Kidney (tissue), 14 donors: Measurements from ENCODE around the gene ZNF84. TPM values are rescaled to one million over a fixed set of nuclear protein-coding genes. Genes with fewer than 3 reads are reported as not detected.

Source experiments
- DNase-seq, 5 donors: peaks; one replicate each; pipeline ENCODE4 v3.0.0-alpha.2; 2013 to 2020
- FAIRE-seq: peaks from 2 replicates; lab custom pipeline; 2012; peaks lifted over from hg19 to GRCh38; lab: Jason Lieb, UNC
- H3K27ac ChIP-seq, 2 donors: one replicate each; pipeline ENCODE4 v1.7.0; 2013; ENCODE audit warnings: low read depth in 2 of 2, low read length in 2 of 2, inconsistent platforms in 1 of 2
- H3K27me3 ChIP-seq: one replicate; pipeline ENCODE4 v1.7.1; 2013; ENCODE audit warnings: low read length, inconsistent platforms; ENCODE audit not compliant: control insufficient read depth, insufficient read depth
- H3K36me3 ChIP-seq, 3 donors: one replicate each; pipeline versions ENCODE4 v1.7.0 to v1.7.1; 2013; ENCODE audit warnings: low read length in 3 of 3, control low read depth in 1 of 3, inconsistent platforms in 1 of 3; ENCODE audit not compliant: insufficient read depth in 3 of 3, control insufficient read depth in 2 of 3
- H3K4me1 ChIP-seq, 3 donors: one replicate each; pipeline versions ENCODE4 v1.7.0 to v1.7.1; 2013; ENCODE audit warnings: low read length in 3 of 3, inconsistent platforms in 1 of 3, low read depth in 1 of 3; ENCODE audit not compliant: control insufficient read depth in 2 of 3, insufficient read depth in 2 of 3
- H3K4me3 ChIP-seq, 3 donors: one replicate each; pipeline versions ENCODE4 v1.7.0 to v1.8.1; 2013; ENCODE audit warnings: low read length in 3 of 3, control low read depth in 1 of 3, inconsistent platforms in 1 of 3
- H3K9ac ChIP-seq, 3 donors: one replicate each; pipeline versions ENCODE4 v1.7.0 to v1.7.1; 2013; ENCODE audit warnings: low read length in 3 of 3, control low read depth in 1 of 3, inconsistent platforms in 1 of 3
- H3K9me3 ChIP-seq, 3 donors: one replicate each; pipeline versions ENCODE4 v1.7.0 to v1.7.1; 2013; ENCODE audit warnings: low read length in 3 of 3, control low read depth in 1 of 3, inconsistent platforms in 1 of 3; ENCODE audit not compliant: control insufficient read depth in 2 of 3, insufficient read depth in 1 of 3
- intact Hi-C: fragments of 100-400 bp; cut with DNase I; formaldehyde crosslinking; loops from one replicate; pipeline ENCODE4 v1.11.1; 2022
- polyA plus RNA-seq: library from polyadenylated mRNA; stranded (reverse); fragments of 350-450 nt; fragmentation: Illumina TruSeq; extraction: RNeasy Lipid Tissue Mini Kit (QIAGEN cat#74804); gene quantifications from one replicate; pipeline ENCODE4 v1.2.3, GENCODE V29; 2014; ENCODE audit warnings: low read depth, low replicate concordance; ENCODE audit not compliant: insufficient read depth
- total RNA-seq: library from RNA; stranded (reverse); fragmentation: NEBNext Ultra II Directional; extraction: Animal tissue kit (Norgen Biotek cat#: 25700); gene quantifications from one replicate; pipeline ENCODE4 v1.2.1, GENCODE V29; 2021
- TF ChIP-seq, protein P1 (sequence below): IDR thresholded peaks from 3 replicates; pipeline ENCODE4 v1.5.1; 2012; ENCODE audit warnings: mild to moderate bottlenecking, moderate library complexity, borderline replicate concordance; ENCODE audit not compliant: insufficient read depth; ENCODE audit errors: extremely low read depth
- donor health status: control.
- donor health status: control.
- donor health status: control.
- donor health status: control.
- donor health status: control.
- donor health status: DM: yes; HTN: yes; CAD: no.
- donor health status: Normal renal cell carcinoma (clear cell type).

Gene ZNF84
- total and polyA plus RNA-seq, 2 donors from 2014 or later = 15.5 to 32.7 TPM

GRCh38 chr12:133080026-133080367 lies 42.7 kb downstream of the ZNF84 start:
- Histone ChIP-seq H3K9ac (peak overlapping the region; percentile 66 to 93 (median 89)), H3K27me3 (no peaks in the 10 kb centered on the region), H3K27ac (peak overlapping the region; percentile 98 to 100), H3K4me3 (peak overlapping the region; percentile 74 to 92 (median 91)), H3K9me3 (peaks cover 14 to 54% (median 14%) of the 10 kb centered on the region in 3 donors), H3K36me3 (peaks cover 11 to 22% (median 12%) of the 10 kb centered on the region in 3 donors), H3K4me1 (peaks cover 0 to 5% (median 2%) of the 10 kb centered on the region in 3 donors)
- intact Hi-C loops = no loop called here
- peak; percentile 85 for FAIRE-seq
- TF ChIP-seq, protein P1, sequence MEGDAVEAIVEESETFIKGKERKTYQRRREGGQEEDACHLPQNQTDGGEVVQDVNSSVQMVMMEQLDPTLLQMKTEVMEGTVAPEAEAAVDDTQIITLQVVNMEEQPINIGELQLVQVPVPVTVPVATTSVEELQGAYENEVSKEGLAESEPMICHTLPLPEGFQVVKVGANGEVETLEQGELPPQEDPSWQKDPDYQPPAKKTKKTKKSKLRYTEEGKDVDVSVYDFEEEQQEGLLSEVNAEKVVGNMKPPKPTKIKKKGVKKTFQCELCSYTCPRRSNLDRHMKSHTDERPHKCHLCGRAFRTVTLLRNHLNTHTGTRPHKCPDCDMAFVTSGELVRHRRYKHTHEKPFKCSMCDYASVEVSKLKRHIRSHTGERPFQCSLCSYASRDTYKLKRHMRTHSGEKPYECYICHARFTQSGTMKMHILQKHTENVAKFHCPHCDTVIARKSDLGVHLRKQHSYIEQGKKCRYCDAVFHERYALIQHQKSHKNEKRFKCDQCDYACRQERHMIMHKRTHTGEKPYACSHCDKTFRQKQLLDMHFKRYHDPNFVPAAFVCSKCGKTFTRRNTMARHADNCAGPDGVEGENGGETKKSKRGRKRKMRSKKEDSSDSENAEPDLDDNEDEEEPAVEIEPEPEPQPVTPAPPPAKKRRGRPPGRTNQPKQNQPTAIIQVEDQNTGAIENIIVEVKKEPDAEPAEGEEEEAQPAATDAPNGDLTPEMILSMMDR = no peak
- peak; percentile 99 to 100 (median 100) for DNase-seq

- TF ChIP-seq, protein P1 = no peak
- peak; percentile 98 to 99 (median 98) for DNase-seq
- peak within 1 kb of the TSS; percentile 74 to 92 (median 91) for H3K4me3 ChIP-seq
- H3K36me3 ChIP-seq = peaks cover 14 to 27% (median 15%) of the 10 kb centered on the region in 3 donors
- H3K27ac ChIP-seq = peak within 1 kb of the TSS; percentile 98 to 100
- peaks cover 14 to 60% (median 14%) of the 10 kb centered on the region in 3 donors for H3K9me3 ChIP-seq
- FAIRE-seq = no peak
- no peaks in the 10 kb centered on the region for H3K27me3 ChIP-seq
- H3K4me1 ChIP-seq = peaks cover 0 to 5% (median 2%) of the 10 kb centered on the region in 3 donors
- H3K9ac ChIP-seq = peak within 1 kb of the TSS; percentile 85 to 93 (median 89)
- intact Hi-C loops = no loop called here
Observed at GRCh38 chr12:133080368-133081158, 43.3 kb downstream of the ZNF84 start, which contains the start of gene ZNF140. ZNF140 (plus strand) TSS chr12:133080923; CDS start chr12:133081321, 398 bp downstream.

DNA sequence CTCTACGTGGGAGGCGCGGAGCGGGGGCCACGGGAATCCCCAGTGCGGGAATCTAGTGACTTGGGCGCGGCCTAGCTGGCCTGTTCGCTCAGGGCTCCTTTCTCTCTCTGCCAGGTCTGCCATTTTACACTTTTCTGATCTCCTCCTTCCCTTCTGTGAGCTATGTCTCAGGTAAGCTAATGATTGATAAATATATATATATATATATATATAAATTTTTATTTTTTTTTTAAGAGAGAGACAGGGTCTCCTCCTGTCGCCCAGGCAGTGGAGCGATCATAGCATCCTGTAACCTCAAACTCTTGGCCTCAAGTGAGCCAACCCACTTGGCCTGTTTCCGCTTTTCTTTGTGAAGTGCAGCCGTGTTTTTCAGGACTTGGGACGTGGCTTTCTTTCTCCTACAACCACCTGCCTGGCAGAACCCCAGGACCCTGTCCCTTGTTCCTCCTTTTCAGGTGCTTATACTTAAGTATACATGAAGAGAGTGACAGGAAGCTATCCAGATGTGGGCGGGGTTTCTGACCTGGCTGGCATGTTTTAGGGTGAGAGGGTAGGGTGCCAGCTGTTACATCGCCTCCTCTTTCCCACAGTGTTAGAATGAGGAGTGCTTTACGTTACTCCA lies 44.0 kb downstream of the ZNF84 start:
- Histone ChIP-seq H3K9ac (peak overlapping the region; percentile 63 to 93 (median 83)), H3K36me3 (peaks cover 17 to 35% (median 19%) of the 10 kb centered on the region in 3 donors), H3K9me3 (peaks cover 17 to 61% (median 17%) of the 10 kb centered on the region in 3 donors), H3K4me3 (peak overlapping the region; percentile 74 to 92 (median 91)), H3K27me3 (no peaks in the 10 kb centered on the region), H3K4me1 (peaks cover 0 to 5% (median 2%) of the 10 kb centered on the region in 3 donors), H3K27ac (peak overlapping the region; percentile 98 to 100)
- DNase-seq (peak in 2 of 5 donors; percentile 26 to 61), FAIRE-seq (no peak)
- TF ChIP-seq, protein P1 = no peak
- intact Hi-C loops = no loop called here
